ENCODE results near the gene HSPA1L. TPM values are rescaled to one million over a fixed set of nuclear protein-coding genes. Genes with fewer than 3 reads are reported as not detected.
A peak's percentile ranks its signal among the peaks of the same experiment; 100 is the strongest.

The HSPA1L gene
- total RNA-seq, 3 donors from 2014 or later = 1.2 to 3.4 (median 1.3) TPM

GRCh38 chr6:31767096-31767645 lies 47.9 kb downstream of the HSPA1L start:
- Histone ChIP-seq H3K9me3 (no peaks in the 10 kb centered on the region), H3K36me3 (ENCODE audit: low read depth) (no peaks in the 10 kb centered on the region), H3K4me3 (no peak overlapping the region), H3K4me1 (ENCODE audit: low read depth) (peaks cover 7% of the 10 kb centered on the region)
- no peak for TF ChIP-seq CTCF (IDR thresholded peaks at IDR 0.05)
- no peak for ATAC-seq
- intact Hi-C loops (cut with DNase I, micrococcal nuclease) = no loop called here
- no peak for DNase-seq

GRCh38 chr6:31765910-31766794 lies 48.9 kb downstream of the HSPA1L start:
- intact Hi-C loops (cut with DNase I, micrococcal nuclease) = no loop called here
- DNase-seq = no peak

DNA sequence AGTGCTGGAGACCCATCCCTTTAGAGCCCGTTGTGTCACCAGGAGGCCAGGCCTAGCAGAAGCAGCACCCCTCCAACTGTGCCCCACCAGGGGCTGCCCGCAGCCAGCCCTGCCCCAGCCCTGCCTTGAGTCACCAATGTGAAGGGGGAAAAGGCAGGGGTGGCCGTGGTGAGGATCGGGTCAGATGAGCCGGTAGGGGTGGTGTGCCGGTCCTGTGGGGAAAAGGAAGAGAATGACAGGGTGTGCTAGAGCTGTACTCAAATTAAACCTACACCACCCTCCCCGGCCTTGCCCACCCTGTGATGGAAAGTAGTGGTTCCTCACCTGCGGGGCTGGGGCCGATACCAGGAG lies 49.5 kb downstream of the HSPA1L start:
- H3K4me3 ChIP-seq = no peak overlapping the region
- no peak for ATAC-seq
- no peaks in the 10 kb centered on the region for H3K36me3 ChIP-seq (ENCODE audit: low read depth)
- DNase-seq = no peak
- TF ChIP-seq CTCF (IDR thresholded peaks at IDR 0.05) = no peak
- intact Hi-C loops (cut with DNase I, micrococcal nuclease) = no loop called here
- H3K9me3 ChIP-seq = no peaks in the 10 kb centered on the region
- H3K4me1 ChIP-seq (ENCODE audit: low read depth) = peaks cover 6% of the 10 kb centered on the region

More at GRCh38 chr6:31765910-31766794, 48.9 kb downstream of the HSPA1L start:
- ATAC-seq = peak; percentile 16
- no peak for TF ChIP-seq CTCF (IDR thresholded peaks at IDR 0.05)
- no peaks in the 10 kb centered on the region for H3K9me3 ChIP-seq
- no peaks in the 10 kb centered on the region for H3K36me3 ChIP-seq (ENCODE audit: low read depth)
- peaks cover 6% of the 10 kb centered on the region for H3K4me1 ChIP-seq (ENCODE audit: low read depth)
- no peak overlapping the region for H3K4me3 ChIP-seq

DNA sequence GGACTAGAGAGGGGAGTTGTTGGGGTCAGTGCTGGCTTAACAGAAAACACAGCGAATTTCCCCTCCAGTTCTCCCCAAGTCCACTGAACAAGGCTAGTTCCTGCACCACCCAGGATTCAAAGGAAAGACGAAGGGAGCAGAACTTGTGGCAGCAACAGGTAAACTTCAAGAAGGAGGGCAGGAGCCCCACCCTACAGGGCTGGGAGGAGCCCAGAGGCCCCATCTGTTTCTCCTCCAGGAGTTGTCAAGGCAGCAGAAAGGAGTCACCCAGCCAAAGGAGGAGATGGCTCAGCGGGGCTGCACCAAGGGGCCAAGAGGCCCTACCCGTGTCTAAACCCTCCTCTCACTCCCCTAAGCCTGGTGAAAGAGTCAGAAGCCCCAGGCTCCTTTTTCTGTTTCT lies 50.9 kb downstream of the HSPA1L start:
- Histone ChIP-seq H3K9me3 (no peaks in the 10 kb centered on the region), H3K4me3 (no peak overlapping the region), H3K4me1 (ENCODE audit: low read depth) (no peaks in the 10 kb centered on the region), H3K36me3 (ENCODE audit: low read depth) (no peaks in the 10 kb centered on the region)
- intact Hi-C loops (cut with DNase I, micrococcal nuclease) = no loop called here
- no peak for DNase-seq
- no peak for TF ChIP-seq CTCF (IDR thresholded peaks at IDR 0.05)
- ATAC-seq = no peak

DNA sequence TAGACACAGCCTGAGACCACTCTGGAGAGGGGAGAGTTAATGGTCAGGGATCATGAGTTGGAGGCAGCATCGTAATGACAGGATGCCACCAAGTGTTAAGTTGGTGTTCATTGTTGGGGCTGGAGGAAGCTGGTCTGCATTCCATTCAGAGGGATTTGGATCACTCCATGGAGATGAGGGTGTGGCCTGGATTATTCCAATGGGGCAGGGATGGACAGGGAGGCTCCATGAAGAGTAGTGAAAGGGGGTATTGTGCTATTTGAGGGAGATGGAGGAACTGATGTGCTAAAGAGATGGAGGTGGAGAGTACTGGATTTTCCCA lies 51.5 kb downstream of the HSPA1L start:
- no peaks in the 10 kb centered on the region for H3K4me1 ChIP-seq (ENCODE audit: low read depth)
- no peak overlapping the region for H3K4me3 ChIP-seq
- ATAC-seq (peak; percentile 40), DNase-seq (no peak)
- TF ChIP-seq CTCF (IDR thresholded peaks at IDR 0.05) = no peak
- intact Hi-C loops (cut with DNase I, micrococcal nuclease) = no loop called here
- no peaks in the 10 kb centered on the region for H3K9me3 ChIP-seq
- no peaks in the 10 kb centered on the region for H3K36me3 ChIP-seq (ENCODE audit: low read depth)

Measured in mucosa of descending colon (tissue), 3 donors.